GM19240 (cell line): ENCODE results near the gene KRT79.

Source experiments
- DNase-seq: peaks from one replicate; pipeline ENCODE4 v3.0.0; 2011; ENCODE audit warnings: low spot score; ENCODE audit not compliant: insufficient read length

The KRT79 gene

DNA sequence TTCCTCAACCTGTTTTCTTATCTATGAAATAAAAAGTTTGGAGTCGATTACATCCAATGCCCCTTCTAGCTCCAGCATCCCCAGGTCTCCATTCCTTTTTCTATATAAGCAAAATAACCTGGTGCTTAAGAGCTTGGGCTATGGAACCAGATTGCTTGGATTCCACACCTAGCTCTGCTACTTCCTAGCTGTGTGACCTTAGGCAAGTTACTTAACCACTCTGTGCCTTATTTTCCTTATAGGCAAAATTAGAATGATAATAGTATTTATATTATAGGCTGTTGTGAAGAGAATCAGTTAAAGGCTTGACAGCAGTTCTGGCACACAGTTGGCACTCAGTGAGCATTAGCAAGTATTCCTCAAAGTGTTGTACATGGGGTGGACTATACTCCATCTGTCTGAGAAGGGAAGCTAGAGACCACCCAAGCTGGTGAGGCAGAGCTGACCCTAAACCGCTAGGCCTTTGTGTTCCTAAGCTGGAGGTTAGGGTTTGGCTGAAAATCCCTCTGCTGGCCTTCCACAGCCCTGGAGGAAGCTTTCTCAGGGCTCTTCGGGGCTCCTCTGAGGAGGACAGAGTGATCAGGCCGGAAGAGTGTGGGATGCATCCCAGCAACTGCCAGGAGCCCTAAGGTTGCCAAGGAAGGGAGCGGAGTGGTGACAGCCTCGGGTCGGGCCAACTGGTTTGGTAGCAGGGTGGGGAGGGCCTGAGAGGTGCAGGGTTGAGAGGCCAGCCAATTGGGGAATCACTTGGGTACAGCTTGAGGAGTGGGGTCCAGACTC is 14.2 kb downstream of the KRT79 start:
- DNase-seq = no peak

DNA sequence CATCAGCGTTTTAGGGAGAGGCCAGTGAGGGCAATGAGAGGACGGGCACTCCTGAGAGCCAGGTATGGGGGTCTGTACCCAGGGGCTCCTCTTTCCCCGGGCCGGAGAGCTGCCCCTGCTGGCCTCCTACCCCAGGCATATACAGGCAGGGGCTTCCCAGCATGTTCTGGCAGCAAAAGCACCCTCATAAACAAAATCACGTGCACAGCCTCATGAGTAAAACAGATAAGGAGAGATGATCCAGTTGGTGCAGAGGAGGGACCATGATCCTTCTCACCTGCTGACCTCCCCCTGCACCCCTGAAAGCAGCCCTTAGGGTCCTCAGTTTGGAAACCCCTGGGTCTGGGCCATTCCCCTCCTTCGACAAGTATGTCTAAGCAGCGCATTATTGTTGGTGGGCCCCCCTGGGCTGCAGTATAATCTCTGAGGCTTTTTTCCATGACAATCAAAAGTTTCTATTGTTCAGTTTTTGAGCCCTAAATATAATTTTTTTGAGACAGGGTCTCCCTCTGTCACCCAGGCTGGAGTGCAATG is 15.2 kb downstream of the KRT79 start:
- DNase-seq = no peak

DNA sequence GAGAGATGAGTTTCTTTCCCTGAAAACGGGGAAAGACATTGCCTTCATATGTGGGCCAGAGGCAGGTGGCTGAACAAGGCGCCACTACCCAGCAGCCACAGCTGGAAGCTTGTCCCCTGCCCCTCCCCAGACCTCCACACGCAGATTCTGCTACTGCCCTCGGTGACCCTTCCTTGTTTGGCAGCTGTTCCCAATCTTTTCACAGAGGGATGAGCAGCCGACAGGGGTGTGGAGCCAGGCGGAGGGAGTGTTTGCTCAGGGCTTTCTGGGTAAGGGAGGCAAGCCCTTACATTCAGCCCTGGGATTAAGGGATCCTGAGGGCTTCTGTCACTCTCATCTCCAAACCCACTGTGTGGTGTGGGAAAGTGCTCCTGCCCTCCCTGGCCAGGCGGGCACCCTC is 15.7 kb downstream of the KRT79 start:
- no peak for DNase-seq

DNA sequence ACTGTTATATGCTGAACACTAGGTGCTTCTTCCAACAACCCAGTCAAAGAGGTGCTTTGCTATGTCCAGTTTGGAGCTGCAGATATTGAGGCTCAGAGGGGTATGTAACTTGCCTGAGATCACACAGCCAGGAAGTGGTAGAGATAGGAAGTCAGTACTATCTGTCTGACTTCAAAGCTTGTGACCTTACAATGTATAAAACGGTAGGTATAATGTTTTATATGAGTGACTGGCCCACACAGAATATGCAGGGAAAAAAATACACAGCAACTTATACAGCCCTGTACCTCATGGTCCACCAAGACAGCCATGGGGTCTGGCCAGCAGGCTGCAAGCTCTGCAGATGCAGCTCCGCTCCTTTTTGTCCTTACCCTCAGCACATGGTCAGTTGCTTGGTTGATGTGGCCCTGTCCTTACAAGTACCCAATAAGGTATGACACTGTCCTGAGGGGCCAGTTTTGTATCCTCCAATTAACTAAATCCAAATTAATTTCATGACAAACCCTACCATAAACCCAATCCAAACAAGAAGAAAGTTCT is 16.3 kb downstream of the KRT79 start:
- no peak for DNase-seq

DNA sequence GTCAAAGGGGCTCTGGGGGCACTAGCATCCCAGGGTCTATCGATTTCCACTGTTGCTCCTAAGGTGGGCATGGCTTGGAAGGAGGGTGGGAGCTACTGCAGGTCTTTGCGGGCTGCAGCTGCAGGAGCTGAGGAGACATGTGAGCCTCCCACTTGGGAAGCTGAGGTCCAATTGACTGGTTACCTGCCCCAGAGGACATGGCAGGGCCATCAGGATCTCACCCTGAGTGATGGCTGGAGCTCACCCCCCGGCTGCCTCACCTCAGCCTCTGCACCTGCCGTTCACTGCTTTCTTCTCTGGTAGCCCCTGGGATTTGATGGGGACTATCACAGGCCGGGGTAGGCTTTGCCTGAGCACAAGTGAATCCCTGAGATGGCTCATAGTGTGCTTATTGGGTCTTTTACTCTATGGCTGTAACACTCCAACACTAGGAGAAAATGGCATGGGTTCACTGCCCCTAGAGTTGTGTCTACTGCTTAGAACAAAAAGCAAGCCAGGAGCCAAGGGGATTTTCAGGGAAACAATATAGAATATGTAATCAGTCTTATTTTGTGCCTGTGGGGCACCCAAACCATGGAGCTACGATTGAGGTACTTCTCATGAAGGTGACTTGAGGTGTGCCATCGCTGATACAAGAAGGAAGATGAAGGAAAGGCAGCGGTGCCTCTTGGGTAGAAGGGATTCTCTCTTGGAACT is 17.0 kb downstream of the KRT79 start:
- DNase-seq = no peak

DNA sequence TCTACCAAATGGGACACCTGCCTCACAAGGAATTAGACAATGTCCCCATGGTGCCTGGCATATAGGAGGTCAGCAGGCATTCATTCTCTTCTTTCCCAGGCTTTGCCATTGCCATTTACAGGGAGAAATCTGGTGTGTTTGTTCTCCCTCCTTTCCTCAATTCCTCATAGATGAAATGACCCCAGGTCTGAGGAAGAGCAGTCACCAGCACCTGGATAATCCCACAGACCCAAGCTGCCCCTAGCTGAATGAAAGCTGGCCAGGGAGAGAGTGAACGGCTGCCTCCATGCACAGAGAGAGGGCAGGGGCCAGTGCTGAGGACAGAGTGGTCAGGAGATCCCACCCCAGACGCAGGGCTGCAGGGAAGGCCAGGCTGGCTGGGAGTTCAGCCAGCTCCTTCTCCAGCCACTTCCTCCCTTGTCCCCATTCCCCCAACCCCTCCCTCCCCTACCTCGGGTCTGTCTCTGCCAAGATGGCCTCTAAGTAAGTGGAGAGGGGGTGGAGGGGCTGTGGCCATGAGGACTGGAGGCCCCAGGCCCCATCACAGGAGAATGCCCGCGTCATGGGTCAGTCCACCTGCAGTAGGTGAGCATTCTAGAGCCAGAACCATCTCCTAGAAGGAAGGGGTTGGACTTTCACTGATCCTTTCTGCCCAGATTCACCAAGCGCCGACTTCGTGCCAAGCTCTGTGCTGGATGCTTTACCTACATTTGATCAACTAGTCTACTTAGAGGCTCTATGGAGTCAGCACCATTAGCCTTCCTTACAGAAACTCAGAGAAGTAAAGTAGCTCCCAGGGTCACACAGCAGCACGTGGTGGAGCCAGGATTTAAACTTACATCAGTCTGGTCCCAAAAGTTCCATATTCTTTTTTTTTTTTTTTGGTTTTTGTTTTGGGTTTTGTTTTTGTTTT is 18.2 kb downstream of the KRT79 start:
- DNase-seq = no peak

DNA sequence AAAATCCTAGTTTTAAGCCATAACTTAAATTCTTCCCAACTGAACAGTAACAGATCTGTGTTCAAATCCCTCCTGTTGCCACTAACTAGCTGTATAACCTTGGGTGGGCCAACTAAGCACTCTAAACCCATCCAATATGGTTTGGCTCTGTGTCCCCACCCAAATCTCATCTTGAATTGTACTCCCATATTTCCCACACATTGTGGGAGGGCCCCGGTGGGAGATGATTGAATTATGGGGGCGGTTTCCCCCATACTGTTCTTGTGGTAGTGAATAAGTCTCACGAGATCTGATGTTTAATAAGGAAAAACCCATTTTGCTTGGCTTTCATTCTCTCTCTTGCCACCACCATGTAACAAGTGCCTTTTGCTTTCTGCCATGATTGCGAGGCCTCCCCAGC is 18.9 kb downstream of the KRT79 start:
- DNase-seq = no peak

DNA sequence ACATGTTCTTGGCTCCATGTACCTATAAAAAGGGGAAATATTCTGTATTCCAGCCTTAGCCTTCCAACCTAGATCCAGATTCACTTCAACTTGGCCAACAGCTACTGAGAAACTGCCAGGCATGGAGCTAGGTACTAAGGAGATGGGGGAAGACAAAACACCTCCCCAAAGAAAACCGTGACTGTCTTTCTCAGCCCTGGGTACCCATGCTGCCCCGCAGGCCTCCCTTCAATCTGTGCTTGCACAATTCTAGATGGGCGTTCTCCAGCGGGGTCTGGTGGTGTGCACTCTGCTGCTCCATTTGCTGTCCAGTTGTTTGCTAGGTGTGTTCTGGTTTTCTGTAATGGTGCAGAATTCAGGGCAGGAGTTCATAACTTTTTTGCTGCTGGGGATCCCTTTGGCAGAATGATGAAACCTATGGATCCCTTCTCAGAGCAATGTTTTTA is 19.4 kb downstream of the KRT79 start:
- DNase-seq = no peak

DNA sequence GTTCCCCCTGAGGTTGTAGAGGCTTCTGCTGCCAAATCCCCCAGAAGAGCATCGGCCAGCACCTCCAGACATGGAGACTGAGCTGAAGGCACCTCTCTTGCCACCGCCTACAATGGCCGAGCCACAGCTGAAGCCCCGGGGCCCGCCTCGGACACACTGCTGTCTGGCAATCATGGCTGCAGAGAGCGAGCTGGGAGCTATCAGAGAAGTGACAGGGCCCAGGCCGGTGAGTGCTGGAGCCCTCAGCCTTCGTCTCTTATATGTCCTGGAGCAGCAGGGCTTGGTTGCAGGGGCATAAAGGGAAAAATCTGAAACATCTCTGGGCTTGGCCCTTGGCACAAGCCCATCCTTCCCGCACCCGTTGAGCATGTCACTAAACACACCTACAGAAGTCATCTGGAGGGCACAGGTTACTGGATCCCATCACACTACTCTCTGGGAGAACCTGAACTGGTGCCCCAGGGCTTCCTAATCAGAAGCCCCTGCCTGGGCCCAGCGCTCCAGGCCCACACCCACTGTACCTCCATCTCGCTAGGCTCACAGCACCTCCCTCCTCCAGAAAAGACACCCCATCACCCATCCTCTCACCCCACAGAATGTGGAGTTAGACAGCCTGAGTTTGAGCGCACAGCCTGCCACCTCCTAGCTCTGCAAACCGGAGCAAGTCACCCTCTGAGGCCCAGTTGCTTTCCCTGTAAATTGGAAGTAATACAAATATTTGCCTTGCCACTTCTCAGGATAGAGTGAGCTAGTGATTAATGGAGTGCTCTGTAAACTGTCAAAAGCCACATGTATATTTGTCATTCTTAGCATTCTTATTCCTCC is 20.0 kb downstream of the KRT79 start, which contains the start of gene KRT4:
Gene KRT4 (minus strand): TSS at position 232 of the 825 bp plus-strand sequence. CDS start 58 bp downstream, at position 174.
- DNase-seq = no peak

DNA sequence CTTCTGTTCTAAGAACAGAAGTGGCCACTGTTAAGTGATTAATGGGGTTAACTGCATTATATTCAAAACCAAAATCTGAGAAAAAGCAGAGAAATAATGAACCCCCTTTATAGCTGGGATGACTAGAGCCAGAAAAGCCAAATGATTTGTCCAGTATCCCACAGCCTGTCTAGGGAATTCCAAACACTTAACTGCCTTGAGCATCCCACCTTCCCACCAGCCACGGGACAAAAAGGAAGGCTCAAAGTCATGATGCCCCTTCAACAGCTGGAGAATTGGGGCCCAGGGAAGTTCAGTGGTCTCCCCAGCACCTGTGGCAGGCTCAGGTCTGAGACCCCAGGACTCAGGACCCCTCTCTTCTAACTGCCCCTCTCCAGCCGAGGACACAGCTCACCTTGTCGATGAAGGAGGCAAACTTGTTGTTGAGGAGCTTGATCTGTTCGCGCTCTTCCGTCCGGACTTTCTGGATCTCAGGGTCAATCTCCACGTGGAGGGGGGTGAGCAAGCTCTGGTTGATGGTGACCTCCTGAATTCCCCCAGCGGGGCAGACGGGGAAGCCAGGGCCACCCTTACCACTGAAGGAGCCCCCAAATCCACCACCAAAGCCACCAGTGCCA is 20.8 kb downstream of the KRT79 start:
- no peak for DNase-seq

DNA sequence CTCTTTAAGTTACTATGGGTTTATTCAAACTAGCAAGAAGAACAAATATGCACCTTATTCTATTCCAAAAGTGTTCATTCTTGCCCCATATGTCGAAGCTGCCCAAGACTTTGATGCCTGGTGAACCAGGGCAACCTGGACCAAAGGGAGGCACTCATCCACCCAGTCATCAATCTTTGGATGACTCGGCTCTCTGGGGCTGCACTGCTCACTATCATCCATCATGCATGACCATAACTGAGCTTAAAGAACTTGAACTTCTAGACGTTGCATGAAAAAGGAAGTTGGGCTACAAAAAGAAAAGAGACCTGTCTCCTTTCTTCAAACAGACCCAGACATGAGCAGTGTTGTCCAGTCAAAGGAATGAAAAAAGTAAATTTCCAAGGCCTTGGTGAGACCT is 21.4 kb downstream of the KRT79 start:
- no peak for DNase-seq

DNA sequence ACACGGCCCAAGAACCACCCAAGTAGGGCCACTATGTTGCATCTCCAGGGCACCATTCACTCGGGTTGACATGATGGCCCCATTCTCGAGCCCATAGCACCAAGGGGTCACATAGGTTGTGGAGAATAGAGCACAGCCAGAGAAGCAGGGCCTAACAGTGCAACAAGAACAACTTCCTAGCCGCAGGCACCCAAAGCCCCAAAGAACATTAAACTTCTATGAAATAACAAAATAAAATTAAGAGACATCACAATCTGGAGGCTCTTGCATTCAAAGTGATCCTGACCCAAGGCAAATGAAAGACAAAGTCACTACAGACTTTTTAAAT is 22.1 kb downstream of the KRT79 start:
- DNase-seq = no peak

DNA sequence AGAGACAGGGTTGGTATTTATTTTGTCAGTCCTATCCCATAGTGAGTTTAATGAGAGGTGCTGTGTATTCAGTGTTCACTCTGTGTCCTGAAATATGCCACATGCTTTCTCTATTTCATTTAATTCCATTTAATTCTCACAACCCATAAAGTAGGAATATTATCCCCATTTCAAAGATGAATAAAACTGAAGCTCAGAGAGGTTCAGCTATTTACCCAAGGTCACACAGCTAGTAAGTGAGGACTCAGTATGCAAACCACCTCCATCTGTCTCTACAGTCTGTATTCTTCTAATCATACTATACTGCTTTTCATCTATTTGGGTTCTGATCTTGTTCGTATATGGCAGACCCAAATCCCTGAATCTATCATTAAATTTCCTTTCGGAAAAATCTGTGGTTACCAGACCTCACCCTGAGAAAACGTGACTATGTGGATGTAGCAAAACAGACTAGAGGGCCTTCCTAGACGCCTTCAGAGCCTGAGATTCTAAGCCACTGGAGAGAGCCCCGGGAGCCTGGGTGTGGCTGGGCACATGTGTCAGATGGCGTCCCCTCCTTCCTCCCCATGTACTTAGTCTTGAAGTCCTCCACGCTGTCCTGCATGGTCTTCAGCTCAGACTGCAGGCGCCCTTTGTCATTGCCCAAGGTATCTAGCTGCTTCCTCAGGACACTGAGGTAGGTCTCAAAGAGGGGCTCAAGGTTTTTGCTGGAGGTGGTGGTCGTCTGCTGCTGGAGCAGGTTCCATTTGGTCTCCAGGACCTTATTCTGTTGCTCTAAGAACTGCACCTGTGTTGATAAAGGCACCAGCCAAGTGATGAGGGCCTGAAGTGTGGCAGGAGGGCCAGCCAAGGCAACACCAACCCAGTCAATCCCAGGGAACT is 22.7 kb downstream of the KRT79 start:
- no peak for DNase-seq

DNA sequence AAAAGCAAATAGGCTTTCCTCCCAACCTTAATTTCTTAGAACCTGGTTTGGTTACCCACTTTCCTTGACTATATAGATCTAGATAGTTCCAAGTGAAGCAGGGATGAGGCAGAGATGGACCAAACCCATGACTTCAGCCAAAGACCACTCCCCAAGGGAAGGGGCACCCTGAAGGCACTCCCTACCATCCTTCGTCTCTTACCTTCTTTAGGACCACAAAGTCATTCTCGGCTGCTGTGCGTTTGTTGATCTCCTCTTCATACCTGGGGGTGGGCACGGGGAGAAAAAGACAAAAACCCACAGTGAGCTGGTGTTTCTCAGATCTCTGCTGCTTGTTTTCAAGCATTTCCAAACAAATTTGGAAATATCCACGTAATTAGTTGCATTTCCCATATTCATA is 23.6 kb downstream of the KRT79 start:
- DNase-seq = no peak

DNA sequence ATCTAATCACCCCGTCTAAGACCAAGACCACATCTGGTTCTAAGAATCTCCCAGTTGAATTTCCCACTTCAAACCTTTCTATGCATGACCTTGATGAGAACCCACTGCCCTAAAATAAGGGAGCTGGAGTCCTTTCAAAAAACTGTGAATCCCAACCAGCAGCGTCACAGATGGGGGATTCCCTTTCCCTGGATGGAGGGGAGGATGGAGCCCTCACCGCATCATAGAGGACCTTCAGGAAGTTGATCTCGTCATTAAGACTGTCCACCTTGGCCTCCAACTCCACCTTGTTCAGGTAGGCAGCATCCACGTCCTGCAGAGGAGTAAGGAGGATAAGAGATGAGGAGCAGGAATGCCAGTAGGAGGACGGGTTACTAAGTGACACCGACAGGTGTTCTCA is 24.9 kb downstream of the KRT79 start:
- DNase-seq = no peak

DNA sequence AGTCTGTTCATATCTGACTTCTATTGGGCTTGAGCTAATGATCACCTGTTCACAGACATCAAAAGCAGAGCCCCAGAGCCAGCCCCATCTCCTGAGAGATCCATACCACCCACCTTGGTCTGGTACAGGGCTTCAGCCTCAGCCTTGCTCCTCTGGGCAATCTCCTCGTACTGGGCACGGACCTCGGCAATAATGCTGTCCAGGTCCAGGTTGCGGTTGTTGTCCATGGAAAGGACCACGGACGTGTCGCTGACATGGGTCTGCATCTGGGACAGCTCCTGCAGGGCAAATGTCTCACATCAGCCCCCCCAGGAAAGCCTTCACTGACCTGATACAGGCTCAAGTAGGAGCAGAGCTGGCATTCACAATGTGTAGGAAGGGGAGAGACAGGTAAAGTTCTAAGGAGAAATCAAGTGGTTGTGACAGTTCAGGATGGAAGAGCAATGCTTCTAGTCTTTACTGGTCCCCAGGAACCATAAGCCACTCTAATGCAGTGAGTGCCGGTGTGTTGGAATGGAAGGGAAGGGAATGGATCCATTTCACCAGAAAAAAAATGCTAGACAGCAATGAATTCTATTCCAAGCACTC is 25.4 kb downstream of the KRT79 start:
- DNase-seq = no peak

DNA sequence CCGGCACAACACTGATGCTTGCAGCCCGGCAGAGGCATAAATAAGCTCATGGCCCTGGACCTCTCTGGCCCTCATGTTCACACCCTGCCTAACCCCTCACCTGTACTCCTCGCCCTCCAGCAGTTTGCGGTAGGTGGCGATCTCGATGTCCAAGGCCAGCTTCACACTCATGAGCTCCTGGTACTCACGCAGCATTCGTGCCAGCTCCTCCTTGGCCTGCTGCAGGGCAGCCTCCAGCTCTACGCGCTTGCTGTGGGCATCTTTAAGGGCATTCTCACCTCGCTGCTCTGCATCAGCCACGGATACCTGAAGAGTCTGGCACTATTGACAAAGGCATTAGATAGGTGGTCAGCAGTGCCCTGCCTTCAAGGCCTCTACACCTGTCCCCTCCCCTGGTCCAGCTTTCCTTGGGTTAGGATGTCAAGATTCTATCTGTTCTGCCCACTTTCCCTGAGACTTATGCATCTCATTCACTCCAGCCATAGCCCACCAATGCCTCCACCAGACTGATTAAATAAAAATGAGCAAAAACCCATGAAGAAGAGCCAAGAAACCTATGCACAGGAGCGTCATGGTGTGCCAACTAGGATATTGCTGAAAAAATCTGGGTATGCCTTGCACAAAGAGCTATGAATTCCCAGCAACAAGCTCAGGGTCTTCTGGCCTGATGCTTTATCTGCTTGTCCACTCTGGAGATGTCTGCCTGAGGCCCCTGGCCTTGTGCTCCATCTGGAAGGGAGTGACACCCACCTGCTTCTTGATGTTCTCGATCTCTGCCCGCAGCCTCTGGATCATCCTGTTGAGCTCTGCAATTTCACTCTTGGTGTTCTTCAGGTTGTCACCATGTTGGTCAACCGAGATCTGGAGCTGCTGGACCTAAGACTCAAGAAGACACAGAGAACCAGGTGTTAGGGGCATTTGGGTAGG is 26.3 kb downstream of the KRT79 start:
- DNase-seq = no peak
